ENCODE data around the gene HSPA2. TPM values are rescaled to one million over a fixed set of nuclear protein-coding genes. Genes with fewer than 3 reads are reported as not detected.
"Not testable (repeated sequence)": the region's sequence is repeated elsewhere in the genome, so short reads cannot be mapped to it uniquely, and the experiment has no call there.

HSPA2 gene
- total and polyA plus RNA-seq, 8 donors: under 0.01 to 29.3 (median 15.4) TPM

GRCh38 chr14:64516969-64517368 lies 23.6 kb upstream of the HSPA2 start:
- Histone ChIP-seq H3K36me3 (peaks cover 4 to 7% (median 6%) of the 10 kb centered on the region in 4 donors), H3K27me3 (no peaks in the 10 kb centered on the region), H3K27ac (no peak overlapping the region), H3K4me3 (no peak overlapping the region), H3K9me3 (no peaks in the 10 kb centered on the region), H3K4me1 (peaks cover 9 to 67% (median 41%) of the 10 kb centered on the region in 4 donors)
- no peak for DNase-seq
- intact Hi-C loops (cut with DNase I; ENCODE audit: low total_unique reads): no loop called here
- TF ChIP-seq EP300 (IDR thresholded peaks at IDR 0.05): no peak
- no peak for TF ChIP-seq CTCF (IDR thresholded peaks at IDR 0.05)
- no peak for TF ChIP-seq POLR2AphosphoS5 (IDR thresholded peaks at IDR 0.05)
- no peak for TF ChIP-seq POLR2A (IDR thresholded peaks at IDR 0.05)
- 68 to 82% (median 76%) methylated on average over 1 of the region's 1 CpG for WGBS, 5 donors

- H3K27ac ChIP-seq; DNase-seq; H3K4me3 ChIP-seq; intact Hi-C loops (cut with DNase I; ENCODE audit: low total_unique reads); H3K27me3 ChIP-seq; H3K9me3 ChIP-seq: not testable (repeated sequence)
- Histone ChIP-seq H3K4me1 (peaks cover 9 to 60% (median 37%) of the 10 kb centered on the region in 4 donors), H3K36me3 (peaks cover 11 to 14% (median 13%) of the 10 kb centered on the region in 4 donors)
- 76 to 92% (median 82%) methylated on average over 6 of the region's 6 CpGs for WGBS, 5 donors
These were observed 22.9 kb upstream of the HSPA2 start for GRCh38 chr14:64517667-64518066.

GRCh38 chr14:64518229-64518628 lies 22.3 kb upstream of the HSPA2 start:
- Histone ChIP-seq H3K36me3 (peaks cover 13 to 20% (median 18%) of the 10 kb centered on the region in 4 donors), H3K9me3 (no peaks in the 10 kb centered on the region), H3K27me3 (no peaks in the 10 kb centered on the region), H3K4me3 (no peak overlapping the region), H3K27ac (no peak overlapping the region), H3K4me1 (peaks cover 9 to 54% (median 34%) of the 10 kb centered on the region in 4 donors)
- intact Hi-C loops (cut with DNase I; ENCODE audit: low total_unique reads): no loop called here
- DNase-seq: no peak
- WGBS, 5 donors: 36 to 69% (median 64%) methylated on average over 4 of the region's 4 CpGs
- TF ChIP-seq EP300 (IDR thresholded peaks at IDR 0.05) (no peak), POLR2A (IDR thresholded peaks at IDR 0.05) (no peak), CTCF (IDR thresholded peaks at IDR 0.05) (no peak), POLR2AphosphoS5 (IDR thresholded peaks at IDR 0.05) (no peak)

GRCh38 chr14:64520699-64521098 lies 19.8 kb upstream of the HSPA2 start:
- no peak for DNase-seq
- intact Hi-C loops (cut with DNase I; ENCODE audit: low total_unique reads): no loop called here
- 88 to 93% (median 92%) methylated on average over 4 of the region's 4 CpGs for WGBS, 5 donors

More at GRCh38 chr14:64520699-64521098, 19.8 kb upstream of the HSPA2 start:
- Histone ChIP-seq H3K4me1 (peaks cover 0 to 31% (median 15%) of the 10 kb centered on the region in 4 donors), H3K27ac (peak overlapping the region in 1 of 5 donors; percentile 21), H3K27me3 (no peaks in the 10 kb centered on the region), H3K4me3 (no peak overlapping the region), H3K9me3 (no peaks in the 10 kb centered on the region), H3K36me3 (peaks cover 13 to 23% (median 22%) of the 10 kb centered on the region in 4 donors)
- TF ChIP-seq CTCF (IDR thresholded peaks at IDR 0.05) (no peak), POLR2A (IDR thresholded peaks at IDR 0.05) (no peak), POLR2AphosphoS5 (IDR thresholded peaks at IDR 0.05) (no peak), EP300 (IDR thresholded peaks at IDR 0.05) (no peak)

Data from stomach (tissue), 9 donors.